Left colon (tissue), 2 donors: ENCODE results near the gene GOLGA6B. TPM values are rescaled to one million over a fixed set of nuclear protein-coding genes. Genes with fewer than 3 reads are reported as not detected.
A peak's percentile ranks its signal among the peaks of the same experiment; 100 is the strongest.
"Not testable (repeated sequence)": the region's sequence is repeated elsewhere in the genome, so short reads cannot be mapped to it uniquely, and the experiment has no call there.

Source experiments
- ATAC-seq: fragments of 200-7000 bp; cut with Tn5 transposase; one replicate; pipeline ENCODE4 v1.9.1; 2020; ENCODE audit warnings: mild to moderate bottlenecking, moderate library complexity
- DNase-seq, 2 donors: peaks; one replicate each; pipeline ENCODE4 v3.0.0-alpha.2; 2020
- intact Hi-C, 2 donors: fragments of 100-400 bp; cut with DNase I in 1 of 2; cut with micrococcal nuclease in 1 of 2; formaldehyde crosslinking; loops; one replicate each; pipeline versions ENCODE4 v1.11.2 to v1.14.0; 2022; cut with DNase I, micrococcal nuclease
- long read RNA-seq: library from polyadenylated mRNA; unstranded; transcript quantifications from one replicate; pipeline ENCODE4 v2.0.0, GENCODE V29; 2021
- total RNA-seq, 2 donors: library from RNA; stranded (reverse); fragmentation: NEBNext Ultra II Directional; extraction: Animal tissue kit (Norgen Biotek cat#: 25700); gene quantifications; one replicate each; pipeline ENCODE4 v1.2.1, GENCODE V29; 2021
- donor health status: DM: no; HTN: no; CAD: no.
- donor health status: DM: yes; HTN: yes; CAD: no.

Gene GOLGA6B, protein sequence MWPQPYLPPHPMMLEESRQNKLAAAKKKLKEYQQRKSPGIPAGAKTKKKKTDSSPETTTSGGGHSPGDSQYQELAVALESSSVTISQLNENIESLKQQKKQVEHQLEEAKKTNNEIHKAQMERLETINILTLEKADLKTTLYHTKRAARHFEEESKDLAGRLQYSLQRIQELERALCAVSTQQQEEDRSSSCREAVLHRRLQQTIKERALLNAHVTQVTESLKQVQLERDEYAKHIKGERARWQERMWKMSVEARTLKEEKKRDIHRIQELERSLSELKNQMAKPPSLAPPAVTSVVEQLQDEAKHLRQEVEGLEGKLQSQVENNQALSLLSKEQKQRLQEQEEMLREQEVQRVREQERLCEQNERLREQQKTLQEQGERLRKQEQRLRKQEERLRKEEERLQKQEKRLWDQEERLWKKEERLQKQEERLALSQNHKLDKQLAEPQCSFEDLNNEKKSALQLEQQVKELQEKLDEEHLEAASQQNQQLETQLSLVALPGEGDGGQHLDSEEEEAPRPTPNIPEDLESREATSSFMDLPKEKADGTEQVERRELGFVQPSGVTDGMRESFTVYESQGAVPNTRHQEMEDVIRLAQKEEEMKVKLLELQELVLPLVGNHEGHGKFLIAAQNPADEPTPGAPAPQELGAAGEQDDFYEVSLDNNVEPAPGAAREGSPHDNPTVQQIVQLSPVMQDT
- not detected for total RNA-seq
- long read RNA-seq: 0 reads

DNA sequence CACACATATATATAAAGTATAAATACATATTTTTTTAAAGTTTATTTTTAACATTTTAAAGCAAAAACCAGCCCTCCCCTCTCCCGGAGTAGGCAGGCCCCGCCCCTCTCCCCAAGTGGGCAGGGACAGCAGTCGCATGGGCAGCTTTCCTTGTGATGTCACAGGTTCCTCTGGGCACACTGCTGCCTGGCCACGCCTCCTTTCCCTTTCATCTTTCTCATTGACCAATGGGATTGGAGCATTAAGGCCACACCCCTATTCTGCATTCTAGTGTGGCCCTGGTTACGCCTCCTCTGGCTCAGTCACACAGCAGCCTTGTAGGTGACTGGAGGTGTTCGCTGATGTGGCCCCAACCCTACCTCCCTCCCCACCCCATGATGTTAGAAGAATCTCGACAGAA, at the start of gene GOLGA6B:
TSS of gene GOLGA6B (plus strand) at position 301 of the 400 bp plus-strand sequence. CDS start at position 342, 41 bp downstream.
- ATAC-seq, DNase-seq, intact Hi-C loops: not testable (repeated sequence)

DNA sequence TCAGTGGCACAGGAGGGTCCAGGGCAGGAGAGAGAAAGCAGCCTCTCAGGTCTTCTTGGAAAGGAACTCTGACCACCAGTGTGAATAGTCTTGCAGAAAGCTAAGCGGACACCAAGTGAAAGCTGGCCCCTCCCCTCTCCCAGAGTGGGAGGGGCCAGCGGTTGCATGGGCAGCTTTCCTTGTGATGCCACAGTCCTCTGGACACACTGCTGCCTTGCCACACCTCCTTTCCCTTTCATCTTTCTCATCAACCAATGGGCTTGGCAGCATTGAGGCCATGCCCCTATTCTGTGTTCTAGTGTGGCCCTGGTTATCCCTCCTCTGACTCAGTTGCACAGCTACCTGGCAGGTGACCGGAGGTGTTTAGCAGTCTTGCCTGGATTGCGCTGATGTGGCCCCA, 49.7 kb upstream of the GOLGA6B start:
- intact Hi-C loops: no loop called here
- ATAC-seq: no peak
- no peak for DNase-seq

DNA sequence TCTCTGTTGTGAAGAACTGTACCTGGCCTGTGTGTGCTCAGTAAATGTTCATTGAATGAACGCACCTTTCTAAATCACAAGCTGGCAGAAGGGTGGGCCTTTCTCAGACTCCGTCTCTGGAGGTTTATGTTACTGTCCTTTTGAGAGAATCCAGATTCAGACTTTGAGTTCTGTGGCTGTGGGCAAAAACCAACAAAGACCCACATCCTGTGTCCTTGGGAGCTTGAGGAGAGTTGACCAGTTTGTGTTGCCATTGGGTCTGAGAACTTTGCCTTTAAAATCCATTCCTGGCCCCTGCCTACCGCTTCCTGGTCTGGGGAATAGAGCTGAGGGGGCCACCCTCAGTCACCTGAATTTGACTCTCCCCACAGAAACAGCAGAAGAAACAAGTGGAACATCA, 46.4 kb upstream of the GOLGA6B start:
- DNase-seq, intact Hi-C loops, ATAC-seq: not testable (repeated sequence)

DNA sequence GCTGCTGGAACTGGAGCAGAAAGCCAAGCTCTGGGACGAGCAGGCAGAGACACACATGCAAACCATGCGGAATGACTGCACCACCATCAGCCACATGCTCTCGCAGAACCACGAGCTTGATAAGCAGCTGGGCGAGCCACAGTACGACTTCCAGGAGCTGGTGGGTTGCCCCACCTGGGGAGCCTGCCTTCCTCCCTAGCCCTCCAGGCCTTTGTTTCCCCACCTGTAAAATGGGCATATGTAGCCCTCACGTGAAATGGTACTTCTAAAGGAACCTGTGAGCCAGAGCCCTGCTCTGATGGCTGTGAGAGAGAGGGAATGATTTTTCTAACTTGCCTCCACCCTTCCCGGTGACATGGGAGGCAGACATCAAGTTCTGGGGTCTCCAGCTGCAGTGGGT, 44.6 kb upstream of the GOLGA6B start:
- DNase-seq (no peak), ATAC-seq (no peak)
- intact Hi-C loops: no loop called here

DNA sequence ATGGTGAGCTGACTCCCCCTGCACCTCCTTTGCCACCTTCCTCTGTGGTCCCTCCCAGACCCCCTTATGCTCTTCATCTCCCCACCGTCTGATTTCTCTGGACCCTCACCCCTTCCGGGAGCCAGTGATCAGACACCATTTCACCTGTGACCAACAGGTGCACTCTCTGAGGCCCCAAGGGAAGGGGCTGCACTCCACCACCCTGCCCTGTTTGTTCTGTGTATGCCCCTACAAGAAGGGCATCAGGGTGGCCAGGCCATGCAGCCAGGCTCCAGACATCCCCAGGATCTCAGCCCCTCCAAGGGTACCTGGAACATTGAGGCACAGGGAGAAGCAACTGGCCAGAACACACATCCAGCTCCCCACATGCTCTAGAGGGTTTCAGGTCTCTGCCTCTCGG, 42.2 kb upstream of the GOLGA6B start:
- DNase-seq, ATAC-seq, intact Hi-C loops: not testable (repeated sequence)

DNA sequence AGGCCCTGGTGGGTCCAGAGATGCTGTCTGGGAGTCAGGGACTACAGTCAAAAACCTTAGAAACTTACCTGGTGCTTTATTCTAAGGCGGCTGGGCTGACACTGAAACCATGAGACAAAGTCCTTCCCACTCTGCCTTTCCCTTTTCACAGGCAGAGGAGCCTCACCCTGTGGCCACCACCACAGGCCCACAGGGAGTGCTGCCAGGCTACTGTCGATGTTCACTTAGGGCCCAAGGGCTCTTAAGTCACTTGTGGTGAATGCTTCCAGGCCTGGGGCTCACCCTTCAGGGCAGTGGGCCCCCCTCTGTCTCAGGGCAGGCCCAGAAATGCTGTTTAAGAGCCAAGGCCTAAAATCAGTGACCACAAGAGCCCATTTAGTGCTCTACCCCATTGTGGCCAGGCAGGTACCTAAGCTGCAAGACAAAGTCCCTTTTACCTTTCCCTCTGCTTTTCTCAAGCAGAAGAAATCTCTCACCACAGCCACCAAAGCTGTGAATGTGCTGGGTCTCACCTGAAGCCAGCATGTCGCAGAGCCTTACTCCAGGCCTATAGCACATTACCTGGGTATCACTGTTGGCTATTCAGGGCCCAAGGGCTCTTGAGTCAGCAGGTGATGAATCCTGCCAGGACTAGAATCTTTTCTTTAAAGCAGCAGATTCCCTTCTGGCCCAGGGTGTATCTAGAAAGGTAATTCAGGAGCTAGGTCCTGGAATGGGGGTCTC, 39.5 kb upstream of the GOLGA6B start:
- ATAC-seq: no peak
- intact Hi-C loops: no loop called here
- DNase-seq: no peak

DNA sequence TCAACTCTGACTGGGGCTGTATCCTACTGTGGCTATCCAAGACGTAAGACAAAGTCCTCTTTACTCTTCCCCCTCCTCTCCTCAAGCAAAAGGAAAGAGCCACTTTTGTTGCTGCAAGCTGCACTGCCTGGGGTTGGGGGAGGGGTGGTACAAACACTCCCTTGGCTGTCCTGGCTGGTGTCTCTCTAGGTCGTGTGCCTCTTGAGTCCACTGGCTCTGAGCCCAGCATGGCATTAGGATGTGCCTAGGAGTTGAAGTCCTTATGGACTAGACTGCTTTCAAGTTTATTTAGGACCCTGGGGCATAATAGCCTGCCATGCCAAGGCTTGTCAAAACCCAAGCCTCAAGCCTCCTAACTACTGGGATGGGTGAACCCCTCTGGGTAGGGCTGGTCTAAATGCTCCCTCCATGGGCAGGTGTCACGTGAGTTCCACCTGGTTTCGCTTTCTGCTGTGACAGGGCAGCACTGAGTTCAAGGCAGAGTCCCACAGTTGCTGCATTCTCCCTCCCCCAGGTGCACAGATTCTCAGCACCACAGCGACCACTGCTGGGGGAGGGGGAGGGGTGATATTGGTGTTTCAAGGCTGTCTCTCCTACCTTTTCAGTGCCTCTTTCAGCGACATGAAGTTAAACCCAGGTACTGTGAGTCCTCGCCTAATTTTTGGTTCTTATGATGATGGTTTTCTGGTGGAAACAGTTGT, 38.8 kb upstream of the GOLGA6B start:
- DNase-seq: peak in 1 of 2 donors; percentile 13
- ATAC-seq, intact Hi-C loops: not testable (repeated sequence)

DNA sequence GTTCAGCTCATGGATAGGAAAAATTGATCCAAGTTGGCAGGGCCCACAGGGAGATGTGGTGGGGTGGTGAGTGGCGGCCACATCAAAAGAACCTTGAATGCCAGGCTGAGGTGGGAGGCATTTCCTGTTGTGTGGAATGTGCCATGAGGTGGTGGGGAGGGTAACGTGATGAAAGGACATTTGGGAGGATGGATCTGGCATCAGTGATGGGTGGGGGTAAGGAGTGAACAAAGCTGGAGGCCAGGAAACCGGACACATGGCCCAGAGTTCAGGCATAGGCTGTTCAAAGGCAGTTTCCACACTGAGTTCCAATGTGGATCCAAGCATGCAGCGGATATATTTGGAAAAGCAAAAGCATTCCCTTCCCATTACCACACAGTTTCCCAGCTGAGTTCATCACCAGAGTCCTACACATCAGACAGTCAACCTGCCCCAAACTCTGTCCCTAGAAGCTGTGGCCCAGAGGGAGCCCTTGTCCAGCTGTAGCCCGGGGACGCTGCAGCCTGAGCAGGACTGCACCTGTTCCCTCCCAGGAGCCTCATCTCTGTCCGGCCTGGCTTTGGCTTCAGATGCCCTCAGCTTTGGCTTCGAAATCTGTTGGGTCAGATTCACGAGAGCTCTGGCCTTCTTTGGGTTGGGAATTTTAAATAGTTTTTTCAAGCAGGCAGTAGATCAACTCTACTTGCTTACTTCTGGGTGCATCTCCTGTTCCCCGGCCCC, 37.8 kb upstream of the GOLGA6B start:
- DNase-seq: no peak
- intact Hi-C loops: no loop called here
- no peak for ATAC-seq

DNA sequence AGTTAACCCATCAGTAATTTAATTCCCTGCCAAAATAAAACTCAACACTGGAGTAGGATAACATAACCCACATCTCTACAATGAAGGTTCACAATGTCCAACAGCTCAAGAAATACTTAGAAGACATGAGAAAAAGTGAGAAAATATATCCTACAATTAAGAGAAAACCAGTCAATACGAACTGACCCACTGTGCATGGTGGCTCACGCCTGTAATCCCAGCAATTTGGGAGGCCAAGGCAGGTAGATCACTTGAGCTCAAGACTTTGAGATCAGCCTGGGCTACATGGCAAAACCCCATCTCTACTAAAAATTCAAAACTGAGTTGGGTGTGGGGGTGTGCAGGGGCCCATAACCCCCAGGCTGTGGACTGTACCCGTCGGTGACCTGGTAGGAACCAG, 30.6 kb upstream of the GOLGA6B start:
- DNase-seq, ATAC-seq, intact Hi-C loops: not testable (repeated sequence)

DNA sequence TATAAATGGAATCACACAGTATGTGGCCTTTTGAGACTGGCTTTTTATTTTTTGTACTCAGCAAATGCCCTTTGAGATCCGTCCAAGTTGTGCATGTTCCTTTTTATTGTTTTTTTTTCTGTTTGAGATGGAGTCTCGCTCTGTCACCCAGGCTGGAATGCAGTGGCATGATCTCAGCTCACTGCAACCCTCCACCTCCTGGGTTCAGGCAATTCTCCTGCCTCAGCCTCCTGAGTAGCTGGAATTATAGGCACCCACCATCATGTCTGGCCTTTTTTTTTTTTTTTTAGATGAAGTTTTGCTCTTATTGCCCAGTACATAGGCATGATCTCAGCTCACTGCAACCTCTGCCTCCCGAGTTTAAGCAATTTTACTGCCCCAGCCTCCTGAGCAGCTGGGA, 28.3 kb upstream of the GOLGA6B start:
- ATAC-seq, intact Hi-C loops, DNase-seq: not testable (repeated sequence)

DNA sequence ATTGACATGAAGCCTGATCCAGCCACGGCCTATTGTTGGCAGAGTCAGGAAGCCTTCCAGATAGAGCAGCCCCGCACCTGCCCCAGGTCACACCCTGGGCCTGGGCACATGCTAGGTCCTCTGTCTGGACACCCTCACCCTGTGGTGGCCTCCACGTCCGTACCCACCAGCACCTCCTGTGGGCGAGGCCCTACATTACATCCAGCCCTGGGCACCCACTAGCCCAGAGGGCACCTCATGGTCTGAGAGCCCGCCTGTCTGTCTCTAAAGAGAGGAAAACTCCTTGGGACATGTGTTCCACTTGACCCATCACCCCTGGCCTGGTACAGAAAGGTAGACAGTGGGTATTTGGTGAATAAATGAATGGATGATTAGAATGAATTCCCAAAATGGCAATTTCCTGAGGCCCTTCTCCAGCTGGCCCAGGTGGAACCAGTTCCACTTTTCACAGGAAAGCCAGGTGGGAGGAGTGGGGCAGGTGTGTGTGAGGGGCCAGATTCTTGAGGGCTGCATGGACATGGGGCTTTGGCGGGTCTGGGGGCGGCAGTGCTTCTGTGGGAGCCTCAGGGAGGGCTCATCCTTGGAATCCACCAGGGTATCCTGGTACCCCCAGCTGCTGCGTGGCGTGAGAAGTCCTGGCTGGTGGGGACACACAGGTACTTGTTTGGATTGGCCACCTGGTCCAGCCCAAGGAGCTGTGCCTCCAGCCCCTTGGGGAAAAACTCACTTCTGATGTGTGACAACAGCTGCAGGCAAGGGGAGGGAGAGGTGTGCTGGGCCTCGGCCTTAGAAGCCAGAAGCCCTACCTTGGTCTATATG, 26.0 kb upstream of the GOLGA6B start:
- ATAC-seq, DNase-seq, intact Hi-C loops: not testable (repeated sequence)

DNA sequence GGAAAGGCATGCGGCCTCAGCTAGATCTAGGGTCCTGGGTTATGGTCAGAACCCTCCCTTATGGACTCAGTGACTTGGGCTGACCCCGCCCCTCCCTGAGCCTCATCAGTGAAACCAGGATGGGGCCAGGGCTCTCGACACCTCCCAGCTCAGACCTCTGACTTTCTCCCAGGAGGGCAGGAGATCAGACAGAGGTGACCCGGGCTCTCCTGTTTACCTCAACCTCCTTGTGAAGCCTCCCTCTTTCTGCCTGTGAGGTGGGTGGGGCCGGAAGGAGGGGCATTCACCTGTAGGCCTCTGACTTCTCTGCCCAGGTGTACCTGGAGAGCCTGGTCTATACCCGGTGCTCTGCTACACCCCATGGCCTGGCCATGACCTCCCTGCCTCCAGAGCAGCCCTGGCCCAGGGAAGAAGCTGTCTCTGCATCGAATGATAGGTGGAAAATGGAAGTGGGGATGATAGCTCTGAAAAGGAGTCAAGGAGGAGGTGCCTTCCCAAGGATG, 25.4 kb upstream of the GOLGA6B start:
- DNase-seq, intact Hi-C loops, ATAC-seq: not testable (repeated sequence)

DNA sequence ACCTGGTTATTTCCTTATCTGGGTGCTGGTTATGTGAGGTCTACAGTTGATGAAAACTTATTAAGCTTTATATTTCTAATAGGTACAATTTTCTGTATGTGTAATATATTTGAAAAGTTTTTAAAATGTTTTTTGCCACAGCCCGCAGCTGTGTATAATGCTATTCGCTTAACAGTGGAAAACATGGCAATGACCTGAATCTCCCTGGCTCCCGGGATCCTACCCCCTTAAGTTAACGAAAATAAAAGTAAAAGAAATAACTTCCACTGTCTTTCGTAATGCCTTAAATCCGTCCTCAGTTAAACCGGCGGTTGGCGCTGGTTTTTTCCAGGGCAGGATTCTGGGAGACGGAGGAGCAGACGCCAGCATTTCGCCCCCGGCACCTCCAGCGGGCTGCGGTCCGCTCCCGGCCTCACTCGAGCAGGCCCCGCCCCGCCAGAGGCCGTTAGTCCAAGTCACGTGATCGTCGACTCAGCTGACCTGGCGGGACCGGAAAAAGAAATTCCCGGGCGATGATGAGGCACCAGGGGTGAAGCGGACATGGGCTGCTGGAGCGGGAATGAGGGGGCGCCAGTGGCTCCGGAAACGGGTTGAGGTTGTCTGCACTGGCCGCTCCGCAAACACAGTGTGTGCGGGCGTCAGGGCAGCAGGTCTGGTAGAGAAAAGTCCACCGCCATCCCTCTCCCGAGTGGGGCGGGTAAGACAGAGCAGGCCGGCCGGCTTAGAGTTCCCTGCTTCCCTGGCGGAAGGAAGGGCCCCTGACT, 17.8 kb upstream of the GOLGA6B start:
- peak; percentile 95 for ATAC-seq
- DNase-seq: peak; percentile 68 to 71
- intact Hi-C loops: not testable (repeated sequence)

DNA sequence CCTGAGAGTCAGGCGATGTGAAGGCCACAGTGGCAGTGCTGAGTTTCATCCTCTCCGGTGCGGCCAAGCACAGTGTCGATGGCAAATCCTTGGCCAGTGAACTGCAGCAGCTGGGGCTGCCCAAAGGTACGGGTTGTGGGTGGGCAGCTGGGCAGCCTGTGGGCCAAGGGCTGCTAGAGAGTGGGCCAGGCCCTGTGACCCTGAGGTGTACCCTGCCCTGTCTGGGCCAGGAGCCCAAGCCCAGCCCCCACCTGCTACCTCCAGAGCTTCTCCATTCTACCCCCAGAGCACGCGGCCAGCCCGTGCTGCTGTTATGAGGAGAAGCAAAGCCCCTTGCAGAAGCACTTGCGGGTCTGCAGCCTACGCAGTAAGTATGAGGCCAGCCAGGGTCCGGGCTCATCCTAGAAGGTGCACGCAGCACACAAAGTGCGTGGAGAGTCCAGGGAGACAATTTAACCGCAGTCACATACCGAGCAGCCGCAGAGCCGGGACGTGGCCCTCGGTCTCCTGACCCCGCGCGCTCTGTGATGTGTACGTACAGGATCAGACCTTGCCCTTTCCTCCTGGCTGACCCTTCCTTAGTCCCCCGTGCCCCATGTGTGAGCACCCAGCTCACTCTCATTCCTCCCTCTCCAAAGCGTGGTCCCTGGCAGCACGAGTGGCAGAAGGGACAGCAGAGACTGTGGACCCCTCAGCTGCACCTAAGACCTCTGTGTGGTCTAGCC, 14.6 kb upstream of the GOLGA6B start:
- ATAC-seq, DNase-seq, intact Hi-C loops: not testable (repeated sequence)

DNA sequence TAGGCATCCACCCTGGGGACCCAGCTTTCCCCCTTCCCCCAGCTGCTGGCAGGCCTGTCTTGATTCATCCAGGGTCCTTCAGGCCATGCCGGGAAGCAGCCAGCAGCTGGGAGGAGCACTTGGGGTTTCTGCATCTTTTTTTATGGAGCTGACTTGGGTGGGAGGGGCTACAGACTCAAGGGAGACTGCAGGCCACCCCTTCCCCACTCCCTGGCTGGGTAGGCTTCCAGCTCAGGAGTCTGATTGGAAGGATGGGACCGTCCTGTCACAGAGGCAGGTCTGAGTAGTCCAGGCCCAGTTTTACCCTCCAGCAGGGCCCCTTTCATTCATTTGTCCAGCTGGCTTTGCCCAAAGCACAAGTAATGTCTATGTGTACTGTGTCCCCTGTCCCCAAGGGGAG, 12.2 kb upstream of the GOLGA6B start:
- intact Hi-C loops, ATAC-seq, DNase-seq: not testable (repeated sequence)
